SK-N-SH (cell line): ENCODE data around the gene BMI1.

Experiments used
- CHD2 ChIP-seq: fragments of 150-350 bp; IDR thresholded peaks from 2 replicates; pipeline ENCODE4 v1.6.1; 2018; ENCODE audit warnings: low read length; ENCODE audit not compliant: partially characterized antibody
- CTCF ChIP-seq: fragments of 200-600 bp; sonication (generic); IDR thresholded peaks from 2 replicates; pipeline ENCODE4 v1.6.1; 2017; ENCODE audit warnings: antibody characterized with exemption, mild to moderate bottlenecking, moderate library complexity
- FOXJ3 ChIP-seq: sonication (generic); formaldehyde crosslinking; IDR thresholded peaks from 2 replicates; pipeline ENCODE4 v1.5.1; 2020; ENCODE audit warnings: mild to moderate bottlenecking, missing genetic modification reagents
- NRF1 ChIP-seq: IDR thresholded peaks from 2 replicates; pipeline ENCODE4 v1.6.1; 2012; ENCODE audit warnings: low read depth, mild to moderate bottlenecking, low read length
- POLR2AphosphoS5 ChIP-seq: IDR thresholded peaks from 2 replicates; pipeline ENCODE4 v1.6.1; 2012; ENCODE audit warnings: low read depth, low read length
- RAD21 ChIP-seq: IDR thresholded peaks from 2 replicates; pipeline ENCODE4 v1.6.1; 2012; ENCODE audit warnings: mild to moderate bottlenecking, low read length
- REST ChIP-seq: IDR thresholded peaks from 2 replicates; pipeline ENCODE4 v1.6.1; 2012; ENCODE audit warnings: mild to moderate bottlenecking, low read depth, low read length, moderate library complexity
- SMC3 ChIP-seq: IDR thresholded peaks from 2 replicates; pipeline ENCODE4 v1.6.1; 2012; ENCODE audit warnings: low read depth, low read length, improper control_type of control experiment
- TAF1 ChIP-seq: IDR thresholded peaks from 2 replicates; pipeline ENCODE4 v1.6.1; 2012; ENCODE audit warnings: low read depth, mild to moderate bottlenecking, low read length, moderate library complexity, borderline replicate concordance
- USF2 ChIP-seq: fragments of 150-350 bp; IDR thresholded peaks from 2 replicates; pipeline ENCODE4 v1.6.1; 2017; ENCODE audit warnings: antibody characterized with exemption, low read length, low read depth, borderline replicate concordance

- no peak for TF ChIP-seq CTCF
- TF ChIP-seq POLR2AphosphoS5 = no peak
- no peak for TF ChIP-seq USF2
- TF ChIP-seq SMC3 = no peak
- no peak for TF ChIP-seq REST
- TF ChIP-seq CHD2 = no peak
- no peak for TF ChIP-seq TAF1
- no peak for TF ChIP-seq RAD21
- no peak for TF ChIP-seq FOXJ3 (CRISPR knock-in tag)
- no peak for TF ChIP-seq NRF1
Measured at GRCh38 chr10:22338185-22338900, 17.4 kb downstream of the BMI1 start.
